Large intestine (tissue), 3 donors: Measurements from ENCODE around the gene ARPIN. TPM values are rescaled to one million over a fixed set of nuclear protein-coding genes. Genes with fewer than 3 reads are reported as not detected.
A peak's percentile ranks its signal among the peaks of the same experiment; 100 is the strongest.
"Not testable (repeated sequence)": the region's sequence is repeated elsewhere in the genome, so short reads cannot be mapped to it uniquely, and the experiment has no call there.

Experiments
- DNase-seq, 2 donors: peaks; one replicate each; pipeline versions ENCODE4 v3.0.0 to v3.0.0-alpha.2; 2013
- H3K27ac ChIP-seq: one replicate; pipeline ENCODE4 v1.5.1; 2013; ENCODE audit warnings: low read length
- H3K27me3 ChIP-seq: 2 replicates; pipeline ENCODE4 v1.6.1; 2013; ENCODE audit warnings: low read length; ENCODE audit not compliant: control insufficient read depth, insufficient read depth
- H3K36me3 ChIP-seq: 2 replicates; pipeline ENCODE4 v1.6.1; 2013; ENCODE audit warnings: low read length; ENCODE audit not compliant: control insufficient read depth, insufficient read depth
- H3K4me1 ChIP-seq: one replicate; pipeline ENCODE4 v1.6.1; 2013; ENCODE audit warnings: low read length; ENCODE audit not compliant: control insufficient read depth, insufficient read depth
- H3K4me3 ChIP-seq: one replicate; pipeline ENCODE4 v1.5.1; 2013; ENCODE audit warnings: low read length
- H3K9me3 ChIP-seq: one replicate; pipeline ENCODE4 v1.6.1; 2013; ENCODE audit warnings: mild to moderate bottlenecking, low read depth, low read length, moderate library complexity; ENCODE audit not compliant: control insufficient read depth
- WGBS: methylation state at CpG from one replicate; pipeline ENCODE4 v1.1.5; 2013; ENCODE audit warnings: low lambda C conversion rate; ENCODE audit not compliant: insufficient coverage; 5-methylcytosine and 5-hydroxymethylcytosine counted together
- polyA plus RNA-seq: library from polyadenylated mRNA; unstranded; fragments of 120-200 nt; gene quantifications from one replicate; pipeline ENCODE4 v1.2.1, GENCODE V29; 2013

ARPIN gene
- polyA plus RNA-seq, 1 donor, result 31.3 TPM

DNA sequence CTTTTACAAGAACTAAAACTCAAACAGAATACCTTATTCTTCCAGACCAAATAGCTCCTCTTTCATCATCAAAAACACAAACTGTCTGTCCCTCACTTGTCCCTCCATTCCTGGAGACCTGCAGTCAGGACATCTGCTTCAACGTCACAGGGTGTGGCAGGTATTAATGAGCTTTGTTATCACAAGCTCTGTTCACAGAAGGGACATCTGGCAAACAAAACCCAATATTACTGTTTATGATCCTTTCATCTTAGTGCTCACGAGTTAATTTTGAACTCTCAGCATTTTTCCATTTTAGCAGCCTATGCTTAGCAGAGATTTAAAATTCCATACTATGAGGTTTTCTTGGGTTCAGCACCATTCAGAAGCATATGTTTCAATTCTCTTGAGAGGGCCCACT is 51.9 kb downstream of the ARPIN start:
- Histone ChIP-seq H3K27ac (peak overlapping the region; percentile 95), H3K27me3 (no peaks in the 10 kb centered on the region), H3K9me3 (no peaks in the 10 kb centered on the region), H3K36me3 (peaks cover 7% of the 10 kb centered on the region), H3K4me3 (no peak overlapping the region), H3K4me1 (peaks cover 72% of the 10 kb centered on the region)
- WGBS, result 20% methylated on average over 1 of the region's 2 CpGs
- peak; percentile 82 to 92 for DNase-seq

DNA sequence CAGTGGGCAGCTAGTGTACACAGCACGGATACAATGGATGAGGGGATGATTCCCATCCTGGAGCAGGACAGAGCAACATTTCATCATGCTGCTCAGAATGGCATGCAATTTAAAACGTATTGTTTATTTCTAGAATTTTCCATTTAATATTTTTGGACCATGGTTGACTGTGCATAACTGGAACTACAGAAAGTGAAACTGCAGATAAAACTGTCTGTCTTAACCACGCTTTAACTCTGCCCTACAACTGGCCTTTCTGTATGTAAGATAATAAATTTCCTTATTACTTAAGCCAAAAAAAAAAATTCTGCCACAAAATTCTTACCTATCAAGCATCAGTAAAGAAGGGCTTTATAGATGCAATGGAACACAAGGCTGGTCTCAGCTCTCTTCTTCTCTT is 52.3 kb downstream of the ARPIN start:
- Histone ChIP-seq H3K4me1 (peaks cover 72% of the 10 kb centered on the region), H3K36me3 (peaks cover 7% of the 10 kb centered on the region), H3K27me3 (no peaks in the 10 kb centered on the region), H3K9me3 (no peaks in the 10 kb centered on the region), H3K4me3 (no peak overlapping the region), H3K27ac (peak overlapping the region; percentile 95)
- DNase-seq, result peak; percentile 32 to 75
- 20% methylated on average over 2 of the region's 3 CpGs for WGBS

DNA sequence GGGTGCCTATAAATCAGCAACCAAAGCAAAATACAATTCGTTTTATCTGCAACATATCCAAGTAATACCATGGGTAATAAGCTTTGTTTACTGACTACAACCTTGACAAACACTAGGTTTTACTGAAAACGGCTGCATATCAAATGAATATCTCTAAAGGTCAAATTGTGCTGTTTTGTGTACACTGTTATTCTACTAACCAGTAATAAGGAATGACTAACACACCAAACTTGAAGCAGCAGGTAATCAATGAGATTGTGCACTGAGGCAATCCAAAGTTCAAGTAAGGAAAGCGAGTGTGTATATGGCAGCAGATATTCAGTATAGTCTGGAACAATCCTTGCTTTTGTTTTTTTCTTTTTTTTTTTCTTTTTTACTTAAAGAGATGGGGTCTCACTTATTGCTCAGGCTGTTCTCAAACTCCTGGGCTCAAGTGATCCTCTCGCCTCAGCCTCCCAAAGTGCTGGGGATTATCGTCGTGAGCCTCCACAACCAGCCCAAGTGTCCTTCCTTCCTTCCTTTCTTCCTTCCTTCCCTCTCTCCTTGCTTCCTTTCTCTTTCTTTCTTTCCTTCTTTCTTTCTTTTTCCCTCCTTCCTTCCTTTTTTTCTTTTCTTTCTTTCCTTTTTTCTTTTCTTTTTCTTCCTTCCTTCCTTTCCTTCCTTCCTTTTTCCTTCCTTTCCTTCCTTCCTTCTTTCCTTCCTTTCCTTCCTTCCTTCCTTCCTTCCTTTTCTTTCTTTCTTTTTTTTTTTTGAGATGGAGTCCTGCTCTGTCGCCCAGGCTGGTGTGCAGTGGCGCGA is 53.9 kb downstream of the ARPIN start:
- H3K9me3 ChIP-seq, result no peaks in the 10 kb centered on the region
- no peaks in the 10 kb centered on the region for H3K27me3 ChIP-seq
- peaks cover 60% of the 10 kb centered on the region for H3K4me1 ChIP-seq
- H3K27ac ChIP-seq, result peak overlapping the region; percentile 95
- DNase-seq, result peak; percentile 66 to 87
- 49% methylated on average over 5 of the region's 9 CpGs for WGBS
- H3K4me3 ChIP-seq, result no peak overlapping the region
- peaks cover 7% of the 10 kb centered on the region for H3K36me3 ChIP-seq

DNA sequence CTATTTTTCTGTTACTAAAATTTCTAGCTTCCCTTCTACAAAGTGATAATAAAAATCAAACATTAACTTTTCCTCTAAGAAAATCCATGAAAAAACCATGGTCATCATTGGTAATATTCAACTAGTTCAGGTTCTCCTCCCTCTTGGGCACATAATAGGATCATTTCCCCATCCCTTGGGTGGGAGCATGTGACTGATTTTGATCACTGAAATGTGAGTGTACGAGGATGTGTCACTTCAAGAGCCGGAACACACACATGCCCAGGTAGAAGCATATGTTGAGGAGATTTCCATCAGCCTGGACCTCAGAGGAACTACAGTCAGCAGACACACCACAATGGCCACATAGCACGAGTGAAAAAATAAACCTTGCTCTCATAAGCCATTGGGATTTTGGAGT is 55.1 kb downstream of the ARPIN start:
- Histone ChIP-seq H3K4me1 (peaks cover 55% of the 10 kb centered on the region), H3K27ac (peak overlapping the region; percentile 95), H3K36me3 (peaks cover 7% of the 10 kb centered on the region), H3K9me3 (no peaks in the 10 kb centered on the region), H3K27me3 (no peaks in the 10 kb centered on the region), H3K4me3 (no peak overlapping the region)
- no CpG with 5 or more reads among the region's 3 CpGs for WGBS
- peak; percentile 94 to 97 for DNase-seq

DNA sequence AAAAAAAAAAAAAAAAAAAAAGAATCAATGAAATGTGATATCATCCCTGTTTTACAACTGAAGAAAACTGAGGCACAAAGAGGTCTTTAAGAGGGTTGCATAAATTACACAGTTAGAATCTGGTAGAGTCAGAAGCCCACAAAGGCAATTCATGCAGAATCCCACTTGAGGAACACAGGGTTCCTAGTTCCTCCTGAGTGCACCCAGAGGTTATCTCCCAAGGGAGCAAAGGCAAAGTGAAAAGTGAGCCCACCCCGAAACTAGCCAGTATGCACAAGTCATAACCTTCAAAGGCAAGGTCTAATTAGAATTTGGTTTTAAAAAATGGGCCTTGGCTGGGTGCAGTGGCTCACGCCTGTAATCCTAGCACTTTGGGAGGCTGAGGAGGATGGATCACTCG is 56.8 kb downstream of the ARPIN start:
- peak overlapping the region; percentile 95 for H3K27ac ChIP-seq
- no peak for DNase-seq
- H3K36me3 ChIP-seq, result no peaks in the 10 kb centered on the region
- no peaks in the 10 kb centered on the region for H3K9me3 ChIP-seq
- H3K27me3 ChIP-seq, result no peaks in the 10 kb centered on the region
- no peak overlapping the region for H3K4me3 ChIP-seq
- peaks cover 52% of the 10 kb centered on the region for H3K4me1 ChIP-seq
- no CpG with 5 or more reads among the region's 3 CpGs for WGBS

DNA sequence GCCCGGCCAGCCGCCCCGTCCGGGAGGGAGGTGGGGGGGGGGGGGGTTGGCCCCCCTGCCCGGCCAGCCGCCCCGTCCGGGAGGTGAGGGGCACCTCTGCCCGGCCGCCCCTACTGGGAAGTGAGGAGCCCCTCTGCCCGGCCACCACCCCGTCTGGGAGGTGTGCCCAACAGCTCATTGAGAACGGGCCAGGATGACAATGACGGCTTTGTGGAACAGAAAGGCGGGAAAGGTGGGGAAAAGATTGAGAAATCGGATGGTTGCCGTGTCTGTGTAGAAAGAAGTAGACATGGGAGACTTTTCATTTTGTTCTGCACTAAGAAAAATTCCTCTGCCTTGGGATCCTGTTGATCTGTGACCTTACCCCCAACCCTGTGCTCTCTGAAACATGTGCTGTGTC is 57.9 kb downstream of the ARPIN start:
- H3K27ac ChIP-seq, H3K9me3 ChIP-seq, H3K4me3 ChIP-seq, H3K36me3 ChIP-seq, DNase-seq, H3K27me3 ChIP-seq: not testable (repeated sequence)
- H3K4me1 ChIP-seq, result peaks cover 50% of the 10 kb centered on the region
- no CpG with 5 or more reads among the region's 17 CpGs for WGBS

DNA sequence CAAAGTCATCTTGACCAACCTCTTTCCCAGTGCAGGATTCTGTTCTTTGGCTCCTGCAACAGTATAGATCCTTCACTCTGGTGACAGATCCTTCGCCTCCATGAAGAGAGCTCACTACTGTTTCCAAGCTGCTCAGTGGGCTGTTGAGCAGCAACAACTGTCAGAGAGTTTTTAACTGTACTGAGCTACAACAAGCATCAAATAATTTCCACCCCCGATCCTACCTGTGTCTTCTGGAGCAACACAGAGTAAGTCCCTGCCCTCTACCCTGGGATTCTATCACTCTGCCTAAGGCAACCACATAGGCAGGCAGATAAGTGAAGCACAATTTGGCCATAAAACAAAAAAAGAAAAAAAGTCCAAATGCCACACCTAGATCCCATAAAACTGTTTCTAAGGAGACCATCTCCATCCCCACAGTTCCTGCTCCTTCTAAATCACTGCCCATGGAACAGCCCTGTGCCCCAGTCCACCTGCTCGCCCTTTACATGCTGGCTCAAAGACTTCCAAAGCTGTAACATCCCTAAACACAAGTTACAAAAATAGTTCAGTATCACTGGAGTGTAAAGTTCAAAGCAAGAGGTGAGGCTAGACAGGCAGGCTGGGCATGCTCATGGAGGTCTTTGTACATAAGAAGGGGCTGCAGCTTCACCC is 60.3 kb downstream of the ARPIN start:
- Histone ChIP-seq H3K27ac (peak overlapping the region; percentile 80), H3K36me3 (peaks cover 4% of the 10 kb centered on the region)

DNA sequence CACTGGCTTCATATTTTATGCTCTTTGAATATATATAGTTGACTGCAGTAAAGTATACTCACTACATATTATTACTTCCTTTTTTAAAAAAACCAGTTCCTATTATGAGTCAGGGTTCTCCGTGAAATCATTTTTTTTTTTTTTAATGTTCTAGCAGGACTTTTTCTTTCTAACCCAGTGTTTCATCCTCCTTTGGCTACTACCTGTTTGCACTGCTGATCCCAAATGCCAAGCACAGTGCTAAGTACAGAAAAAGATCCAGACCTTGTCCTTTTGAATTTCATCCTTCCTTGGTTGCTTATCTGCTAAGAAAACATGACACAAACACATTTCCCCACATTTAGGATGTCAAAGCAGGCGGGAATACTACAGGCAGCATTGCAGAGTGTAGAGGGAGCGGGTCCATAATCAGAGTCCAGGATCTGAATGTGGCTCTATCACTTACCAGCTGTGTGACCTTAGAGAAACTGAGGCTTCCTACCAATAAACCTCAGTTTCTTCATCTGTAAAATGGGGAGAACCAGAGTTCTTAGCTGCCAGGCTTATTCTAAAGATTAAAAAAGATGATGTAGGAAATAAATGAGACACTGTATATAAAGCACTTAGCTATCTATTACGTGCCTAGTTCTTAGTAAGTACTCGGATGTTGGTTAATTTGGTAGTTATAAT is 60.9 kb downstream of the ARPIN start:
- Histone ChIP-seq H3K4me3 (no peak overlapping the region), H3K27me3 (no peaks in the 10 kb centered on the region), H3K9me3 (no peaks in the 10 kb centered on the region), H3K27ac (peak overlapping the region; percentile 80), H3K4me1 (peaks cover 45% of the 10 kb centered on the region), H3K36me3 (peaks cover 4% of the 10 kb centered on the region)
- 7% methylated on average over 1 of the region's 5 CpGs for WGBS
- peak; percentile 47 to 80 for DNase-seq

More for the DNA sequence above, 60.3 kb downstream of the ARPIN start:
- peak; percentile 12 to 72 for DNase-seq
- Histone ChIP-seq H3K4me1 (peaks cover 50% of the 10 kb centered on the region), H3K27me3 (no peaks in the 10 kb centered on the region), H3K9me3 (no peaks in the 10 kb centered on the region), H3K4me3 (no peak overlapping the region)
- WGBS, result no CpG with 5 or more reads among the region's 3 CpGs

DNA sequence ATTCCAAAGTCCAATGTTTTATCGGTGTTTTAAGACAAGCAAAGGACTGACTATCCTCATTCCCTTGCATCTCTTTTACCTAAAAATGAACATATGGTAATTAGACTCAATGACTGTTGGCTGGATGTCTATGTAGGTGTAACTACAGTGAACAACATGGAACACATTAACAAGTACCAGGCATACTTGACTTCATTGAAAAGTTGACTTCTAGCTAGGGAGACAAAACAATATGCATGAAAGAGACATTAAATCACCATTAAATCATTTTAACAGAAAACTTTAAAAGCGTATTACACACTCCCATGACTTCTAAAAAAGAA is 63.8 kb downstream of the ARPIN start:
- Histone ChIP-seq H3K4me1 (peaks cover 48% of the 10 kb centered on the region), H3K36me3 (peaks cover 4% of the 10 kb centered on the region), H3K27me3 (no peaks in the 10 kb centered on the region), H3K4me3 (no peak overlapping the region), H3K9me3 (no peaks in the 10 kb centered on the region), H3K27ac (peak overlapping the region; percentile 58)
- WGBS, result 83% methylated on average over 1 of the region's 2 CpGs
- DNase-seq, result peak in 1 of 2 donors; percentile 34

DNA sequence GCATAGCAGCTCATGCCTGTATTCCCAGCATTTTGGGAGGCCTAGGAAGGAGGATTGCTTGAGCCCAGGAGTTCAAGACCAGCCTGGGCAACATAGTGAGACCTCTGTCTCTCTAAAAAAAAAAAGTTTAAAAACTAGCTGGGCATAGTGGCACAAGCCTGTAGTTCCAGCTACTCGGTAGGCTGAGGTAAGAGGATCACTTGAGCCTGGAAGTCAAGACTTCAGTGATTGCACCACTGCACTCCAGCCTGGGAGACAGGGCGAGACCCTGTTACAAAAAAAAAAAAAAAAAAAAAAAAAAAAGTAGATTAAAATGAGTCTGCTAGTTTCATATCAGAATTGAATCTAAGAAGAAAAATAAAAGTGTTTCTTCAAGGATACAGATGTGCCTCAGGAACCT is 65.7 kb downstream of the ARPIN start:
- Histone ChIP-seq H3K27ac (no peak overlapping the region), H3K27me3 (no peaks in the 10 kb centered on the region), H3K4me3 (no peak overlapping the region), H3K9me3 (no peaks in the 10 kb centered on the region), H3K4me1 (peaks cover 37% of the 10 kb centered on the region), H3K36me3 (peaks cover 4% of the 10 kb centered on the region)
- WGBS, result no CpG with 5 or more reads among the region's 2 CpGs
- no peak for DNase-seq
